Measurements from ENCODE around the gene HPCAL1.

GRCh38 chr2:10406491-10407188 lies 103.9 kb downstream of the HPCAL1 start:
- TF ChIP-seq CTCF (conservative IDR thresholded peaks at IDR 0.05; ENCODE audit: low read depth, low read length) (no peak), EZH2 (IDR thresholded peaks at IDR 0.05; ENCODE audit: low read length, unreplicated experiment) (no peak), EZH2phosphoT487 (IDR thresholded peaks at IDR 0.05; ENCODE audit: borderline replicate concordance, low read length) (no peak)
